Colonic mucosa (tissue), 4 donors: ENCODE measurements around the gene TXNDC8. TPM values are rescaled to one million over a fixed set of nuclear protein-coding genes. Genes with fewer than 3 reads are reported as not detected.

ENCODE experiments used
- DNase-seq: peaks from one replicate; pipeline ENCODE4 v3.0.0-alpha.2; 2020
- H3K27ac ChIP-seq: fragments of 200-600 bp; one replicate; pipeline ENCODE4 v1.8.0; 2021
- H3K27me3 ChIP-seq: fragments of 200-600 bp; one replicate; pipeline ENCODE4 v1.8.0; 2021
- H3K36me3 ChIP-seq: fragments of 200-600 bp; one replicate; pipeline ENCODE4 v1.8.0; 2021
- H3K4me1 ChIP-seq: fragments of 200-600 bp; one replicate; pipeline ENCODE4 v1.8.0; 2021; ENCODE audit warnings: mild to moderate bottlenecking
- H3K4me3 ChIP-seq: fragments of 200-600 bp; one replicate; pipeline ENCODE4 v1.8.0; 2021
- H3K9ac ChIP-seq, 2 donors: one replicate each; pipeline ENCODE4 v1.7.0; 2013; ENCODE audit warnings: control low read depth in 2 of 2, low read depth in 2 of 2, low read length in 2 of 2
- H3K9me3 ChIP-seq: fragments of 200-600 bp; one replicate; pipeline ENCODE4 v1.8.0; 2021
- intact Hi-C: fragments of 100-400 bp; cut with DNase I; formaldehyde crosslinking; loops from one replicate; pipeline ENCODE4 v1.14.1; 2022
- total RNA-seq, 2 donors: library from RNA; stranded (reverse); fragmentation: NEBNext Ultra II Directional in 1 of 2; extraction: Animal tissue kit (Norgen Biotek cat#: 25700) in 1 of 2; gene quantifications; one replicate each; pipeline ENCODE4 v1.2.1, GENCODE V29; 2021
- TF ChIP-seq, protein P1 (sequence below): fragments of 200-600 bp; IDR thresholded peaks from one replicate; pipeline ENCODE4 v1.8.0; 2022; ENCODE audit warnings: antibody characterized with exemption, mild to moderate bottlenecking
- donor health status: healthy.
- donor health status: DM: no; HTN: no; CAD: no.
- donor health status: DM: no; HTN: no; CAD: no.

TXNDC8 gene
- total RNA-seq, 2 donors from 2014 or later = not detected

GRCh38 chr9:110346325-110346724 is 8.7 kb upstream of the TXNDC8 start:
- no peaks in the 10 kb centered on the region for H3K27me3 ChIP-seq
- H3K4me3 ChIP-seq = no peak overlapping the region
- intact Hi-C loops = no loop called here
- H3K4me1 ChIP-seq = no peaks in the 10 kb centered on the region
- DNase-seq = no peak
- H3K27ac ChIP-seq = no peak overlapping the region
- H3K9me3 ChIP-seq = no peaks in the 10 kb centered on the region
- TF ChIP-seq, protein P1, sequence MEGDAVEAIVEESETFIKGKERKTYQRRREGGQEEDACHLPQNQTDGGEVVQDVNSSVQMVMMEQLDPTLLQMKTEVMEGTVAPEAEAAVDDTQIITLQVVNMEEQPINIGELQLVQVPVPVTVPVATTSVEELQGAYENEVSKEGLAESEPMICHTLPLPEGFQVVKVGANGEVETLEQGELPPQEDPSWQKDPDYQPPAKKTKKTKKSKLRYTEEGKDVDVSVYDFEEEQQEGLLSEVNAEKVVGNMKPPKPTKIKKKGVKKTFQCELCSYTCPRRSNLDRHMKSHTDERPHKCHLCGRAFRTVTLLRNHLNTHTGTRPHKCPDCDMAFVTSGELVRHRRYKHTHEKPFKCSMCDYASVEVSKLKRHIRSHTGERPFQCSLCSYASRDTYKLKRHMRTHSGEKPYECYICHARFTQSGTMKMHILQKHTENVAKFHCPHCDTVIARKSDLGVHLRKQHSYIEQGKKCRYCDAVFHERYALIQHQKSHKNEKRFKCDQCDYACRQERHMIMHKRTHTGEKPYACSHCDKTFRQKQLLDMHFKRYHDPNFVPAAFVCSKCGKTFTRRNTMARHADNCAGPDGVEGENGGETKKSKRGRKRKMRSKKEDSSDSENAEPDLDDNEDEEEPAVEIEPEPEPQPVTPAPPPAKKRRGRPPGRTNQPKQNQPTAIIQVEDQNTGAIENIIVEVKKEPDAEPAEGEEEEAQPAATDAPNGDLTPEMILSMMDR = no peak
- no peak overlapping the region for H3K9ac ChIP-seq
- no peaks in the 10 kb centered on the region for H3K36me3 ChIP-seq

GRCh38 chr9:110344821-110345220 is 7.2 kb upstream of the TXNDC8 start:
- Histone ChIP-seq H3K9ac (no peak overlapping the region), H3K9me3 (no peaks in the 10 kb centered on the region), H3K4me3 (no peak overlapping the region), H3K4me1 (no peaks in the 10 kb centered on the region), H3K36me3 (no peaks in the 10 kb centered on the region), H3K27me3 (no peaks in the 10 kb centered on the region), H3K27ac (no peak overlapping the region)
- no peak for DNase-seq
- TF ChIP-seq, protein P1 = no peak
- intact Hi-C loops = no loop called here

DNA sequence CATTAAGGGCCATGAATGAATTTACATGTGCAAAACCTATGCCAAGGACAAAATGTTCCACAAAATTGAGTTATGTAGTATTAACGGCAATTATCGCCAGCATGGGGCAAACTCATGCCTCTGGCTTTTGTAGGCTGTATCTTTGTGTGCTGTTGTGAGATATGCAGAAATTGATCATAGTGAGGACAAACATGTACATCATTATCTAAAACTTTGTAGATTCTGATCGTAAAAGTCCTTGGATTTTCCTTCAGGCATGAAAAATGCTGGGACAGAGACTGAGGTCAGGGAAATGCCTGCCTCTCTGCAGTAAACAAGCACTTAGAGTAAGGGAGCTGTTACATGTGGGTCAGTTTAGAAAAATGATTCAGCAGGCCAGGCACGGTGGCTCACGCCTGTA is 5.9 kb upstream of the TXNDC8 start:
- no peaks in the 10 kb centered on the region for H3K9me3 ChIP-seq
- no peak overlapping the region for H3K4me3 ChIP-seq
- TF ChIP-seq, protein P1 = no peak
- no peak overlapping the region for H3K9ac ChIP-seq
- no peaks in the 10 kb centered on the region for H3K36me3 ChIP-seq
- intact Hi-C loops = no loop called here
- no peaks in the 10 kb centered on the region for H3K4me1 ChIP-seq
- H3K27me3 ChIP-seq = no peaks in the 10 kb centered on the region
- no peak for DNase-seq
- no peak overlapping the region for H3K27ac ChIP-seq

DNA sequence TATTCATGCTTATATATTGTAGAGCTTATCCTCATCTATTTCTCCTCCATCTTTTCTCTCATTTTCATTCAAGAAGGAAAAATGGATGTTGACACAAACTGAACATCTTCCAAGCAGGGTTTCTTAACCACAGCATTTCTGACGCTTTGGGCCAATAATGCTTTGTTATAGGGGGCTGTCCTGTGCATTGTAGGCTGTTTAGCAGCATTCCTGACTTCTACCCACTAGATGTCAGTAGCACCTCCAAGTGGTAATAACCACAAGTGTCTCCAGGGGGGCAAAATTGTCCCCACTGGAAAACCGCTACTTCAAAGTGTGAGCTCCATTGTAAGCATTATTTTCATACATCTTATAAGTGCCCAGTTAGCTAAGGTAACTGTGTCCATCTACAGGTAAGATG is 2.6 kb upstream of the TXNDC8 start:
- no peak overlapping the region for H3K27ac ChIP-seq
- no peaks in the 10 kb centered on the region for H3K27me3 ChIP-seq
- TF ChIP-seq, protein P1 = no peak
- intact Hi-C loops = no loop called here
- no peak overlapping the region for H3K9ac ChIP-seq
- no peaks in the 10 kb centered on the region for H3K9me3 ChIP-seq
- H3K4me3 ChIP-seq = no peak overlapping the region
- no peaks in the 10 kb centered on the region for H3K36me3 ChIP-seq
- DNase-seq = no peak
- no peaks in the 10 kb centered on the region for H3K4me1 ChIP-seq

DNA sequence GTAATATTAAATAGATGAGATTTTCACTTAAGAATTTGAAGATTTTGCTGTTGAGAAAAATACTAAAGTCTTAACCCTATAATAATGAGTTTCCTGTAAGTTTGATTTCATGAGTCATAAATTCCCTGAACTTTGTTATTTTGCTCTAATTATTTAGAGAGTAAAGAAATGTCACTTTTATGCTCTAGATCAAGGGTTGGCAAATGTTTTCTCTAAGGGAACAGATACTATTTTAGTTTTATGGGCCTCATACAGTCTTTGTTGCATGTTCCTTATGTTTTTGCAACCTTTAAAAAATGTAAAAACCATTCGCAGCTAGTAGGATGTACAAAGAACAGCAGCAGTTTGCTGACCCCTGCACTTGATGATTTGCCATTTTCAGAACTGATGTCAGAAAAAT is 480 bp upstream of the TXNDC8 start:
- H3K9me3 ChIP-seq = no peaks in the 10 kb centered on the region
- no peaks in the 10 kb centered on the region for H3K36me3 ChIP-seq
- no peak overlapping the region for H3K4me3 ChIP-seq
- H3K27me3 ChIP-seq = no peaks in the 10 kb centered on the region
- intact Hi-C loops = no loop called here
- no peak overlapping the region for H3K9ac ChIP-seq
- no peak overlapping the region for H3K27ac ChIP-seq
- no peak for DNase-seq
- H3K4me1 ChIP-seq = no peaks in the 10 kb centered on the region
- TF ChIP-seq, protein P1 = no peak

- H3K9ac ChIP-seq = no peak overlapping the region
- no peaks in the 10 kb centered on the region for H3K27me3 ChIP-seq
- no peak overlapping the region for H3K4me3 ChIP-seq
- H3K36me3 ChIP-seq = no peaks in the 10 kb centered on the region
- no peaks in the 10 kb centered on the region for H3K4me1 ChIP-seq
- intact Hi-C loops = no loop called here
- H3K27ac ChIP-seq = no peak overlapping the region
- H3K9me3 ChIP-seq = no peaks in the 10 kb centered on the region
- DNase-seq = no peak
- TF ChIP-seq, protein P1 = no peak
Measured at GRCh38 chr9:110336363-110336762, 1.3 kb downstream of the TXNDC8 start.
